HS-27A (cell line): ENCODE measurements around the gene ADORA1.

ENCODE experiments used
- DNase-seq: peaks from one replicate; pipeline ENCODE4 v3.0.0-alpha.2; 2012; ENCODE audit warnings: low read depth, missing footprints

Gene ADORA1

DNA sequence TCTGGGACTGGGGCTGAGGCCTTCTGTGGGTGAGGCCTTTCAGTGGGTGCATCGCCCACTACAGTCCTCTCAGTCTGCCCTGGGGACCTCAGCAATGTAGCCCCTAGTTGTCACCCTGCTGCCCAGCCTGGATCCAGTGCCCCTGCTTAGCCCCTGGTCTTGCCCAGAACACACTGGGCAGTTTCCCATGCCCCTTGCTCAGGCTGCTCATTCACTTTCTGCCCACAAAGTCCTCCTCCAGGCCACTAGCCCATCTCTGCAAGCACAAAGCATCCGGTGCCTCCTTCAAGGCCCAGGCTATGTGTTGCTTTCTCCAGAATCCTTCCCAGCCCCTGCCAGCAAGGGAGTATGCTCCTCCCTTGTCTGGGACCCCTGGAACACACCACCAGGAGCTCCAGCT lies 5.4 kb upstream of the ADORA1 start:
- no peak for DNase-seq

DNA sequence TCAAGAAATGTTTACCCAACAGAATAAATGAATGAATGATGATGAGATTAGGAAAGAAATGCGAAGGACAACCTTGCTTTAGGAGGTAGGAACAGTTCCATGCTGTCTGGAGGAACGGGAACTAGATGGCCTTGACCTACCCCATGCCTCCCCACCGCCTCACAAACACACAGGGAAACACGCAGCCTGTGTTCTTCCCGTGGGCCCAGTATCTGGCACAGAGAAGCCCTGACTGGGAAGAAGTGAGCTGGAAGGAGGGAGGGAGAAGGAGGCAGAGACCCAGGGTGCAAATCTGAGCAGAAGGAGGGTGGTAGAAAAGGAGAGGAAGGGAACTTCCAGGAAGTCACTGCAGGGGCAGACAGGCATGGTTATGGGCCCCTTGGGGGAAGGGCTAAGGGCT lies 3.5 kb upstream of the ADORA1 start:
- DNase-seq, result no peak

DNA sequence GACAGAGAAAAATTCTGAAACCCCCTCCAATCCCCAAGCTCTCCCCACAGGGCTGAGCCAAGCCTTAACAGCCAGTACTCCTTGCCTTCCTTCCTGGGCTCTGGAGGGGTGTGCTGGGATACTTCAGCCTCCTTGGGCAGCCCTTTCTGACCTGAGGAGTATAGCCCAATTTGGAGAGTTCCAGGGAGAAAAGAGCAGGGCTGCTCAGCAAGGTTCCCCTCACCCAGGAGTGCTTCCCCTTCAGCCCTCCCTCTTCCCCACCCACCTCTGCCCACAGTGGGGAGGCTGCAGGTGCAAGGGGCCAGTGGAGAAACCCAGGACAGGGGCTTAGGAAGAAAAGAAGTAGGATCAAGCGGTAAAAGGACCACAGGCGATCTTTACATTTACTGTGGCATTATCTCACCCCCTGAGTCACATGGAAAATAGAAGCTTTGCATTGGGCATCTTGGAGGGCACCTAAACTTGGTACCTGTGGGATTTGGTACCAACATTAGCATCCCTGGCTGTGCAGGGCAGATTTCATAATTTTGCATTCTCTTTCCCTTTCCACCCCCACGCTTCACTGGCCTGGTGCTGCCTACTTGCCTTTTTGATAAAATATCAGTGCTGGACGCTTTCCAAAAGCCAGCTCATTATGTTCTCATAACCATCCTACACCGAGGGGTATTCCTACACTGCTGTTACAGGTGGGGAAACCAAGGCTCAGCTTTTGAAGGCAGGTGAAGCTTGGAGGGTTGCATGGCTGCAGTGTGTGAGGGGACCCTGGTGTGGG lies 2.8 kb upstream of the ADORA1 start:
- no peak for DNase-seq

DNA sequence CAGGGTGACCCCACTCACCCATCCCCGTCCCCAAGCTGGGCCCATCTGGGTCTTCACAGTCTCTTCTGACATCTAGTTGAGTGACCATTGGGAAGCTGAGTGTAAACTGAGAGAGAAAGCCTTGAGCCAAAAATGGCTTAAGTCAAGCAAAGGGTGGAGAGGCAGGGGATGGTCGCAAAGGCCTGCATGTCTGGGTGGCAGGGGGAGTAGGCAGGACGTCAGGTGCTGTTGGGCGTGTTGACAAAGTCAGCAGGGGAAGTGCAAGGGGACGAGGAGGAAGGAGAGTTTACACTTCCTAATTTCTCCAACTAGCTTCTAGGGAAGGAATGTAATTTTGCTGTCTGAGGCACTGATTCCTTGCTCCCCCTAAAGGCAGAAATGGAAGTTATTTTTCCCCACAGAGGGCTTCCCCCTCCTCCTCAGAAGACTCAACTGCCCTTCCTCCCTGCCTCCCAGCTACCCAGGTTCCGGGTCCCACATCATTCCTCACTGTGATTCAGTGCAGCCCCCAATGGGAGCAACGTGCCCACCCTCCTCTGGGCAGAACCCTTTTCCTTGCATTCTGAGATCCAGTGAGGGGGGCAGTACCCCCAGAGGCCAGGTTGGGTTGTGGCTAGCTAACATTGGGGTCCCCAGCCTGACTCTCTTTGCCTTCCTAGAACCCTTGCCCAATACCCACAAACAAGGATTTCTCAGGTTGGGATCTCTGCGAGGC lies 1.2 kb upstream of the ADORA1 start:
- no peak for DNase-seq

DNA sequence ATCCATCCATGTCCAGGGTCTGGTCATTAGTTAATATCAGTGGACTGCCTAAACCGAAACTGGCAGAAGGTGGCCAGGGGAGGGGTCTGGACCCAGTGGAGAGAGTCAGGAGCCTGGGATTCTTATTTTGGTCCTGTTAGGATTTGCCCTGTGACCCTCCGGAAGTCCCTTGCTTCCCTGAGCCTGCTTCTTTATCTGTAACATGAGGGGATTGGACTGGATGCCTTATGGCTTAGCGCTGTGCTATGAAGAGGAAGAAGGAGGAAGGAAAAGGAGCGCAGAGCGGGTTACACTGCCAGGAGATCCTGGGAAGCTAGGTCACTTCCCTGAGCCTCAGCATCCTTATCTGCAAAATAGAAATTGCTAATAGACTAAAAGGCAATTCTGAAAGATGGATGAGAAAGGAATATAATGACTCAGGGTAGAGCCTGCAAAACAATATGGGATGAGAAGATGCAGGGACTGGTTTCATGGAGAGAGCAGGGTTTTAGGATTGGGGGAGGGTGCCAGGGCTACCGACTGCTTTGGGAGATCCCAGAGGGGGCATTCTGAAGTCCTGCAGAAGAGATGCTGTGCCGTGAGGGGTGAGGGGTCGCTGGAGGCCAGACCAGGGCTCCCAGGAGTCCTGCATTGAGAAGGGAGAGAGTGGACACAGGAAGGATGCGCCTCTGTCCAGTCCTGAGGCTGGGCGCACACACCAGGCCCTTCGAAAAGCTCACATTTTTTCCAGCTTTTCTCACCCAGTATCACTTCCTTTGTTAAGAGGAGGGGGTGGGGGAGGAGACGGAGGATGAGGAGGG lies 460 bp upstream of the ADORA1 start:
- no peak for DNase-seq

DNA sequence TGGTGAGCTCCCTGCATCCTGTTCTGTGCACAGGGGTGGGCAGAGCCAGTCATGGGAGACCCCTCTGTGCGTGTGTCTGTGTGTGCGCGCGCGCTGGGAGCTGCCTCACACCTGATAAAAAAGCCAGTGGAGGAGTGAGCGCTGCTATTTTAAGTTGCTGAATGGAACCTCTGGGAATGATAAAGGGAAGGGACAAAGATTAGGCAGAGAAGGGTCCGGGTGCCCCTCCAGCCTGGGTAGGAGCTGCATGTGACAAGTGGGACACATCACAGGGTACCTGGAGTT lies 847 bp downstream of the ADORA1 start:
- no peak for DNase-seq

DNA sequence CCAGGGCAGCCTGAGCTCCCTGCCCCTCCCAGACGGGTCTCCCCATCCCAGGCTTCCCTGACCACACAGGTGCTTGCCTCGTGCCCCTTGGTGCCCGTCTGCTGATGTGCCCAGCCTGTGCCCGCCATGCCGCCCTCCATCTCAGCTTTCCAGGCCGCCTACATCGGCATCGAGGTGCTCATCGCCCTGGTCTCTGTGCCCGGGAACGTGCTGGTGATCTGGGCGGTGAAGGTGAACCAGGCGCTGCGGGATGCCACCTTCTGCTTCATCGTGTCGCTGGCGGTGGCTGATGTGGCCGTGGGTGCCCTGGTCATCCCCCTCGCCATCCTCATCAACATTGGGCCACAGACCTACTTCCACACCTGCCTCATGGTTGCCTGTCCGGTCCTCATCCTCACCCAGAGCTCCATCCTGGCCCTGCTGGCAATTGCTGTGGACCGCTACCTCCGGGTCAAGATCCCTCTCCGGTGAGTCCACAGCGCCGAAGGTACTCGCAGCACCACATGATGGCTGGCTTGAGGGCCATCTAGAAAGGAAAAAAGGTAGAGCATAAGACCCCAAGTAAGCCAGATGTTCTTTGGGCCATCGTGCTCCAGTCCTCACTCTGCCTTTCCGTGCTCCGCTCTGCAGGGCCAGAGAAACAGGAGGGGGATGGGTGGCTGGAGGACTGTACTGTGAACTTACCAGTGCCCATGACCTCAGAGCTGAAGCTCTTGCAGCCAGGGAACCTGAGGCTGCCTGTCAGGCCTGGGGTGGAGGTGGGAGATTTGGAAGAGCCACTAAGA lies 1.4 kb downstream of the ADORA1 start:
- no peak for DNase-seq

DNA sequence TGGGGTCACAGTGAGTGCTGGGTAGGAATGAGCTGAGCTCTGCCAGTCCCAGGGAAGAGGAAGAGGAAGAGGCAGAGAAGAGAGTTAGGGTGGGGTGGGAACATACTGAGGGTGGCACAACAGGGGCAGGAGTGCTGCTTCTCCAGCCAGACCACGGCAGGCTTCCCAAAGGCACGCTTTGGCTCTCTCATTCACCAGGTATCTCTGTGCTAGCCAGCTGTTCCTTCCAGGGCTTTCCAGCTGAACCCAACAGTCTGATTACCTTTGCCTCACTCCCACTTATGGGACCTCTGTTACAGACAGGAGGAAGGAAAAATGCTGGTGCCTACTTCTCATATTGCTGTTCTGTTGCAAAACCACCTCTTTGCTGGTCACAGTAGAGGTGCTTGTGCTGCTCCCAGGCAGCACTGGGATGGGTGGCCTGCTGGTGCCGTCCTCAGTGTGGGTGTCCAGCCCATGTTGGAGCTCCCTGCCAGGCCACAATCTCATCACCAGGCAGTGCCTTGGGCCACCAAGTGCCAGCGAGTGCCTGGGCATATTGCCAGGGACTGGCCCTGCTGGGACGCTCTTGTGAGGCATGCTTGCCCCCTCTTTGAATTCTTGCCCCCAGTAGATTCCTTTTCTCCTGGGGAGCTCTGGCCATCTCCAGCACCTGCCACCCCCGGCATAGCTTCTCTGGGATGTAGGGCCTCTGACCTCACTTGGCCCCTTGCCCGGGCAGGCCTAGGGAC lies 2.1 kb downstream of the ADORA1 start:
- DNase-seq, result no peak

DNA sequence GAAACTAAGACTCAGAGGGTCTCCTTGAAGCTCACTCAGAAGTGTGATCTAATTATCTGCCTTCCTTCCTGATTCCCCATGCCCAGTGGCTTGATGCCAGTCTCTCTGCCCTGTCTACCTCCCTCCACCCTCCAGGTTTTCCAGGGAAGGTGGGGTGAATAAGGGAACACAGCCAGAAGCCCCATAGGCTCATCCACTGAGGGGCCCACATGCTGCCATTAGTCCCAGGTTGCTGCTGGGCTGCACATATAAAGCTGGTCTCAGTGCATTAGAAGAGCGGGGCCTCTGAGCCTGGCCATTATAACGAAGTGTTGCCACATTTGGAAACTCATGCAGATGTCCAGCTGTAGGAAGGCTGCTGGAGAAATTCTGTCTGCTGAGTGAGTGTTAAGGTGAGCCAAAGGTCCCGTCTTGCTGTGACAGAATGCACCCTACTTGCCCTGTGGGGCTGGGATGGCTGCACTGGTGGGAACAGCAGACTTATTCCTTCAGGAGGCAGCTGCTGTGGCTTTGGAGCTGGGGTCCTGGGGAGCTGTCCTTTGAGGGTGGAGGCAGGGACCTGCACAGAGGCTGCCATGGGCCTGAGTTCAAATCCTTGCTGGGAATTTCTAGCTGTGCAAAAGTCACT lies 2.9 kb downstream of the ADORA1 start:
- DNase-seq, result no peak

DNA sequence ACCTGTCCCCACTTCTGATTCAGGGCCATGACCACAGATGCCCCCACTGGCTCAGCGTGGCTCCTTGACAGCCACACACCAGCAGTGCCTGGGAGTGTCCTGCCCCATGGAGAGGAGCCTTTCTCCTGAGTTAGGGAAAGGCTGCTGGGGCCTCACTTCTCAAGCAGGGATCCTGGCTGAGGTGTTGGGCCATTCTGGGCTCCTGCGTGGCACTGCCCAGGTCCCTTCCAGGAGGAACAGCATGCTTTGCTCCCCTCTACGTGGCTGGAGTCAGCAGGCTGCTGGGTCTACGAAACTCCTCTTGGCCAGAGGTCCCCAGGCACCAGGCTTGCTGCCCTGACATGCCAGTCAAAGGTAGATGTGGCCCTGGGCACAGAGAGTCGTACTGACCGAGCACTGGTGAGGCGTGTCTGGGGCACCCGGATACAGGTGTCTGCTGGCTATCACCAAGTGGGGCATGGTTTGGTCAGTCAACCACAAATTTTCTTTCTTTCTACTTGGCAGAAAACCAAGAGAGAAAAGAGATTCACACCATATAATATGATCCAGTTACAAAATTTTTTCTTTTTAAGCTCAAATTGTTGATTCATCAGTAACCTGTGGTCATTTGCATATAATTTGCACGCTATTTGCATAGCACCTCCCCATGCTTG lies 4.1 kb downstream of the ADORA1 start:
- DNase-seq, result no peak

DNA sequence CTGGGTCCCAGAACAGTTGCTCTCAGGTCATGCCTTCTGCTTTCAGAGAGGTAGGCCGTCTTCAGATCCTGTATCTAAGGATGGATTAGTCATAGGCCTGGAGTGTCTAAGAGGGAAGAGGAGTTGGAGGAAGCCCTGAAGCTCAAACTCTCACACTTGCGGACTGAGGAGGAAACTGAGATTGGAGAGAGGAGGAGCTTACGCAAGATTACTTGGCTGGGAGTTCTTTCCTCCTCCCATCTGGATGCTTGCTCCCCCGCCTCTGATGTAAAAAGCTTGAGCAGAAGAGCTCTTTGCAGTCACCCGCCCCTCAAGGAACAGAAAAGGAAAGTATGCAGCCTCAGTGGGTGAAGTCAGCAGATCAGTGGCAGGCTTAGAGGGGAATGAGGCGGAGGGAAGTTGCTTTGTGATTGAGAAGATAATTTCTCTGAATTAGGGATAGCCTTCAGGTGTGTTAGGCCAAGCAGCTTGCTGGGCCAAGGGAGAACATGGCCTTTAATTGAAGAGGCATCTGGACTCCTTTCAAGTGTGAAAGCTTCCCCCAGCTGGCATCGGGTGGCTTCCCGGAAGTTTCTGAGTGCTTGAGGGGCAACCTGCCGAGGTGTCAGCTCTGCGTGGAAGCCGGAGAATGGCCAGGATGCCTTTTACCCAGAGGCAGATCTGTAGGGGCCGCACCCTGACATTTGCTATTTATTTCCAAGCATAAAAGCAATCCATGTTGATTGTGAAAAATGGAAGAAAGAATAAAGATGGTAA lies 6.6 kb downstream of the ADORA1 start:
- no peak for DNase-seq

DNA sequence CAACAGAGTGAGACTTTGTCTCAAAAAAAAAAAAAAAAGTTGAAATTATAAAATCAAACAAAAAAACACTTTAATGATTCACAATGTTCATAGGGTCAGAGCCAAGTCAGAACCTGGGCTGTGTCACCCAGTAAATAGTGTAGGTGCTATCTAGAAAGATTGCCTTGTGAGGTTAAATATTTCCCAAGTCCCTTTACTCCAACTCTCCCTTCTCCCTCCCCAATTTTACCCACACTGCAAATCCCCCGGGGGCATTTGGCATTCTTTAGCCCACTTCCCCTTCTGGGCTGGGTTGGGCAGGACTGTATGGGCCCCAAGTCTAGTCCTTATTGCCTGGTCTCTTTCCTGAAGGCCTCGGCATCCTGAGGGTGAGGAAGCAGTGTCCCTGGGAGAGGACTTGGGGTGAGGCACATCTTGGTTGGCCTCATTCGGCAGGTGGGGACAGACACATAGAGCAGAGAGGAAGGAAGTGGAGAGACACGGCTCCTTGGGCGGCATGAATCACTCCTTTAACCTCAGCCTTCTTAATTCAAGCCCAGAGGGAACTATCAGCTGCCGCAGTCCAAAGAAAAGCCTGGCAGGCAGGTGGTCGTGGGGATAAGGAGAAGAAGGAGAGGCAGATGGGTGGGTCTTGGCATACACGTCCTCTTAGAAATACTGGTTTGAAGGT lies 8.2 kb downstream of the ADORA1 start:
- DNase-seq, result no peak

DNA sequence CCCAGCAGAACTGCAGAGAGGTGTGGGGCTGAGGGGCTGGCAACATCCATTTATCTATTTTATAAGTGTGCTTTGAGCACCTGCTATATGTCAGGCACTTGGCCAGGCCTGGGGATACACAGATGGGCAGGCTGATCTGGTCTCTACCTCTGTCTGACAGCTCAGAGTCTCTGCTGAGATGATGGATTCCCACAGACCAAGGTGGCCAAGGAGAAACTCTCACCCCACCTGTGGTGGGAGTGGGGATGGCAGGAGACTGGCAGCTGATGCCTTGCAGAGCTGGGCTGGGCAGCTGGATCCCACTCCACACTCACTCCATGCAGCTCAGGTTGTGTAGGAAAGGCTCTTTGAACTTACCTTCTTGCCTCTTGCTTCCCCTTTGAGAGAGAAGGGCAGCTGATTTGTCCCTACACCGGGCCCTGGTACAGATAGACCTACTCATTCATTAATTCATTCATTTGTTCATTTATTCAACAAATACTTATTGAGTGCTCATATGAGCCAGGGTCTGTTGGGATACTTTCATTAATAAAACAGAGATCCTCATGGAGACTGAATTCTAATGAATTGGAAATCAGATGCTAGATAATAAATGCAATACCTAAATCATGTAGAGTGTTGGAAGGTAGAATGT lies 9.0 kb downstream of the ADORA1 start:
- no peak for DNase-seq

DNA sequence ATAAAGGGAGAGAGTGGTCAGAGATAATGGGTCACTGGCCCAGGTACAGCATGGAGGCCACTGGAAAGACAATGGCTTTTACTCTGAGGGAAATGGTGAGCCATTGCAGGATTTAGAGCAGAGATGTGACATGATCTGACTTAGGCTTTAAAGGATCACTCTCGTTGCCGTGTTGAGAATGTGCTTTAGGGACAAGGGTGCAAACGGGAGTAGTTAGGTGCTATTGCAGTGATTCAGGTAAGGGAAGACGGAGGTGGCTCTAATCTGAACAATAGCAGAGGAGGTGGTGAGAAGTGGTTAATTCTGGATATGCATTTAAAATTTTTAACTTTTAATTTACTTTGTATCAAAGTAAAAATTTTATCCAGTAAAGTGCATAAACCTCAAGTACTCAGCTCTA lies 9.8 kb downstream of the ADORA1 start:
- DNase-seq, result no peak

DNA sequence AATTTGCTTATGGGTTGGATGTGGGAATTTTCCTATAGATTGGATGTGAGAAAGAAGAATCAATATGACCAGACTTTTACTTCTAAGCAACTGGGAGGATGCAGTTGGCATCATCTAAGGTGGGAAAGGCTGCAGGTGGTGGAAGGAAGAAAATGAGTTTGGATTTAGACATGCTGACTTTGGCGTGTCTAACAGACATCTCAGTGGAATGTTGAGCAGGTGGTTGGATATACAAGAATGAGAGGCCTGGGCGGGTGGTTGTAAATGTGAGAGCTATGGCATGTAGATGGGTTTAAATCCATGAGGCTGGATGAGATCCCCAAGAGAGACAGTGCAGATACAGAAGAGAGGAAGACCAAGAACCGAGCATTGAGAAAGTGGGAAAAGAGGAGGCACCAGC lies 10.5 kb downstream of the ADORA1 start:
- no peak for DNase-seq

DNA sequence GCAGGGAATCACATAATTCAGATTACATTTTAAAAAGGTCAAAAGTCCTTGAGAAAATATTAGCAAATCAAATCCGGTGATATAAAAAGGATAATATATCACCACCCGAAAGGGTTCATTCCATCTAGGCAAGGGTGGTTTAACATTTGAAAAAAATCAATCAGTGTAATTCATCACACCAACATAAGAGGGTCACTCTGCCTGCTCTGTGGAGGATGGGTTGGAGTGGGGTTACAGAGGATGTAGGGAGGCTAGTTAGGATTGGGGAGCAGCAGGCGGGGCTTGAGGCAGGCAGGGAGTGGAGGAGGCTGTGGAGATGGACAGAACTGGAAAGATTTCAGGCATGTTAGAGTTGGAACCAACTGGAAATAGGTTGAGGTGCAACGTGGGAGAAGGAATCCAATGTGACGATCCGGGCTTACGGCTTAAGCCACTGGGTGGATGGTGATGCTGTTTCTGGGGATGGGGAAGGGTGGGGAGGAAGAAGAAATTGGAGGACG lies 12.5 kb downstream of the ADORA1 start:
- no peak for DNase-seq

DNA sequence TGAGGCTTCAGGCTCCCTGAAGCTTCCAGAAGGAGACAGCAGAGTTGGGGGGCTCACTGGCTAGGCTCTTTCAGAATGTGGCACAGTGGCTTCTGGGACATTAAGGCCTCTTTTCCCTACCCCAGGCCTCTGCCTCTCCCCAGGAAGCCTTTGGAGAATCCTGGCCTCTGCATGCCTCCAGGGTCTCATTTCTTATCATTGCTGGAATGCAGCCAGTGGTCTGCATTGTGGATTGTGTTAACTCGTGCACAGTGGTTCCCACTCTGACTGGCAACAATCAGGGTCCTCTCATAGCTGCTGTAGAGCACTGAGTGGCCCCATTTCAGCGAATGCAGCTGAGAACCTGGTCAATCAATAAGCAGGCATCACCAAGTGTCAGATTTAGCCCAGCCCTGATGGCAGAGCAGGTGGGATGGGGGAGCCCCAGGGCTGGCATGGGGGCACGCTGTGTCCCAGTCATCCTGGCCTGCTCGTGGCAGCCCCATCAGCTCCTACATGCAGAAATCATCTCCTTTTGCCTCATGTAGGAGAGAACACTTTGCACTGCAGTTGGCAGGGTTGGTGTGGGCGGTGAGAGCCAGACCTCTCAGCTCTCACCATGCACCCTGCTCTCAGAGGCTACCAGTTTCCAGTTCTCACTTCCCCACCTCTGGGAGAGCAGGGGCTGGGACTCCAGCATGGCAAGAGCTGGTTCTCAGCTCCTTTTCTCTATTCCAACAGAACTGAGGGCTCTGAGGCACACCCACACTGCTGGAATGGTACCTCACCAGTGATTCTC lies 13.4 kb downstream of the ADORA1 start:
- DNase-seq, result no peak

DNA sequence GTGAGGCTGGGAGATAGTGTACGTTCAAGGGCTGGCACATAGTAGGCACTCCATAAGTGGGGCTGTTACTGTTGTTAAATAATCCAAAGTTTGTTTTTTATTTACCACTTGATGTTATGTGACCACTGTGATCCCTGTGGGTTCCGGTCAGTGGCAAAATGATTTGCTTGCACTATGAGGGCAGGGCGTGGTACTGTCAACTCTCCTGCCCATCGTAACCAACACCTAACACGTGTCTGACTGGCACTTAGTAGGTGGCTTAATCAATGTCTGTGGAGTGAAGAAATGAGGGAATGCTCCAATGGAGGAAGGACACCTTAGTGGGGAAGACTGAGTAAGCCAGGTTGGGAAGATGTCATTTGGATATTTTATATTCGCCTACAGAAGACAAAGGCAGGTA lies 14.6 kb downstream of the ADORA1 start:
- no peak for DNase-seq
